H1 (cell line): ENCODE measurements around the gene BCAR1. TPM values are rescaled to one million over a fixed set of nuclear protein-coding genes. Genes with fewer than 3 reads are reported as not detected.

Experiments
- CHD1 ChIP-seq: IDR thresholded peaks from 2 replicates; pipeline ENCODE4 v1.6.1; 2012; ENCODE audit warnings: low read depth, low read length, improper control_type of control experiment
- CHD2 ChIP-seq: IDR thresholded peaks from 2 replicates; pipeline ENCODE4 v1.6.1; 2012; ENCODE audit warnings: low read length, improper control_type of control experiment
- CTBP2 ChIP-seq: IDR thresholded peaks from 2 replicates; pipeline ENCODE4 v1.7.0; 2011; ENCODE audit warnings: borderline replicate concordance, mild to moderate bottlenecking, moderate library complexity, mixed read lengths, low read length; ENCODE audit not compliant: insufficient read depth, insufficient read length
- EZH2 ChIP-seq: fragments of 200-600 bp; sonication (generic); IDR thresholded peaks from 2 replicates; pipeline ENCODE4 v1.7.1; 2012; ENCODE audit warnings: low read depth, mild to moderate bottlenecking, moderate library complexity, low read length, inconsistent platforms; ENCODE audit not compliant: severe bottlenecking
- TCF12 ChIP-seq: IDR thresholded peaks from 2 replicates; pipeline ENCODE4 v1.6.1; 2011; ENCODE audit warnings: low read depth, mild to moderate bottlenecking, low read length
- polyA plus RNA-seq, 7 experiments: library from polyadenylated mRNA; depleted of rRNA in 3 of 7; stranded (reverse) in 5 of 7; unstranded in 2 of 7; fragments of >200 nt in 5 of 7; fragments of 200-250 nt in 2 of 7; gene quantifications; 1 replicate in 5 of 7; 2 replicates in 1 of 7; 4 replicates in 1 of 7; pipeline versions ENCODE4 v1.2.1 to v1.2.3, GENCODE V29; 2011 to 2013; ENCODE audit warnings: missing spikeins in 2 of 7, mixed read lengths in 2 of 7
- total RNA-seq: library from RNA; stranded (reverse); fragmentation: NEBNext Ultra II Directional; extraction: Animal tissue kit (Norgen Biotek cat#: 25700); gene quantifications from 2 replicates; pipeline ENCODE4 v1.2.1, GENCODE V29; 2021
- TF ChIP-seq, protein P1 (sequence below): IDR thresholded peaks from 2 replicates; pipeline ENCODE4 v1.6.1; 2011; ENCODE audit warnings: low read depth, mild to moderate bottlenecking, low read length; ENCODE audit not compliant: insufficient read depth

BCAR1 gene
- total and polyA plus RNA-seq, 2 of the 8 experiments (the other 6 are each of a cell fraction or from before 2014, with no cell fraction given), result 59.8 to 105 TPM

DNA sequence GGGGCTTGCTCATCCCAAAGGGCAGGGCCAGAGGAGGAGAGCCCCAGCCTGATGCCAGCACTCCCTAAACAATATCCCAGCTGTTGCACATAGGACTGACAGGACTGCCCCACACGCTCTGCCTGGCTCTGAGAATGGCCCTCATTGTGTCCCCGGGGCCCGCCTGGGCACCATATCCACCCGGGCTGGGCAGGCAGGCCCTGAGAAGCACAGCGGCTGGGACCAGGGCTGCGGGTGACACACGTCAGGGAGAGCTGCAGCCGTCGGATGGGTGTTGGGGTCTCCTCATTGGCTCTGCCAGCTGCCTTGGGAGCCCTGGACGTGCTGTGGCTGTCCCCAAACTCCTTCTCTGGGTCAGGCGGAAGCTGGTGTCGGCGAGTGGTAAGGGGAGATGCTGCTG, 4.2 kb downstream of the BCAR1 start (continued):
- no peak for TF ChIP-seq CHD2
- TF ChIP-seq CTBP2, result no peak
- no peak for TF ChIP-seq CHD1
- TF ChIP-seq, protein P1, sequence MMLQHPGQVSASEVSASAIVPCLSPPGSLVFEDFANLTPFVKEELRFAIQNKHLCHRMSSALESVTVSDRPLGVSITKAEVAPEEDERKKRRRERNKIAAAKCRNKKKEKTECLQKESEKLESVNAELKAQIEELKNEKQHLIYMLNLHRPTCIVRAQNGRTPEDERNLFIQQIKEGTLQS, result no peak
- no peak for TF ChIP-seq TCF12
- no peak for TF ChIP-seq EZH2
